ENCODE measurements around the gene ENO3. TPM values are rescaled to one million over a fixed set of nuclear protein-coding genes. Genes with fewer than 3 reads are reported as not detected.
A peak's percentile ranks its signal among the peaks of the same experiment; 100 is the strongest.

The ENO3 gene
- total and polyA plus RNA-seq, 10 of the 15 experiments (the other 5 are each of a cell fraction or from before 2014, with no cell fraction given) = 6.8 to 28.4 (median 17.0) TPM

GRCh38 chr17:4997302-4998026, 46.5 kb downstream of the ENO3 start, which contains the start of the genes INCA1 and KIF1C:
TSS of gene INCA1 (minus strand) at chr17:4997522. CDS start at chr17:4994437, 3,085 bp downstream.
TSS of gene KIF1C (plus strand) at chr17:4997950. CDS start at chr17:5000247, 2,297 bp downstream.
- SMC1A ChIA-PET (ENCODE audit: uncharacterized antibody, unreplicated experiment) = interaction anchor here (1.1 to 1.6 kb wide), 2 partner anchors 10 to 30 kb away, joined by 4 to 10 read pairs; partner anchors contain the start of genes CAMTA2 and SPAG7
- POLR2A ChIA-PET = interaction anchor here (0.6 to 3.7 kb wide), 12 partner anchors 8 to 489 kb away, joined by 3 to 22 read pairs (median 4); partner anchors contain the start of genes CAMTA2, DERL2, MIS12 and RNF167
- H3K9me3 ChIP-seq (replicated peaks; ENCODE audit: control insufficient read depth, insufficient read depth, low read length) = no peaks in the 10 kb centered on the region
- no peaks in the 10 kb centered on the region for H4K20me1 ChIP-seq (ENCODE audit: control insufficient read depth, insufficient read depth)
- H2AFZ ChIP-seq (ENCODE audit: control insufficient read depth, low read depth, low read length) = peak within 1 kb of the TSS; percentile 95
- peaks cover 11% of the 10 kb centered on the region for H3K4me1 ChIP-seq (ENCODE audit: control insufficient read depth, insufficient read depth, low read length)
- no peaks in the 10 kb centered on the region for H3K27me3 ChIP-seq (replicated peaks in 1 of 2; ENCODE audit: control insufficient read depth in 2 of 2, insufficient read depth in 2 of 2, low read length in 1 of 2)
- CTCF ChIA-PET = interaction anchor here (0.6 to 2.5 kb wide), 4 partner anchors 10 to 185 kb away, joined by 3 to 12 read pairs (median 6); partner anchors contain the start of gene CAMTA2
- peak; percentile 42 for DNase-seq (ENCODE audit: low read depth, low spot score)
- RAD21 ChIA-PET (ENCODE audit: unreplicated experiment) = interaction anchor here (0.6 to 1.7 kb wide), 5 partner anchors 10 to 57 kb away, joined by 3 to 15 read pairs (median 7); partner anchors contain the start of genes CAMTA2, RNF167, SLC25A11 and SPAG7
- H3K79me2 ChIP-seq (ENCODE audit: control insufficient read depth, insufficient read depth, low read length) = peaks cover 25% of the 10 kb centered on the region
- in situ Hi-C loops (cut with MboI) = no loop called here
- WGBS (ENCODE audit: insufficient coverage, insufficient replicate concordance, low lambda C conversion rate, missing lambda C conversion rate) = under 1% methylated on average over 60 of the region's 93 CpGs
- FAIRE-seq = peak; percentile 56
- intact Hi-C loops (cut with micrococcal nuclease; ENCODE audit: unreplicated experiment) = loop anchor here (2.0 to 5.0 kb wide), 3 partner anchors 19 to 49 kb away; partner anchors contain the start of gene PFN1
- H3K36me3 ChIP-seq (ENCODE audit: control insufficient read depth in 2 of 2, insufficient read depth in 2 of 2, low read length in 1 of 2) = peaks cover 8 to 13% of the 10 kb centered on the region in 2 experiments; a peak in 3 of 4 replicates
- peak; percentile 93 for ATAC-seq
- H3K4me2 ChIP-seq (ENCODE audit: control insufficient read depth, insufficient read depth) = peak within 1 kb of the TSS; percentile 99
- H3K9ac ChIP-seq (ENCODE audit: control insufficient read depth, insufficient read depth, low read length) = peak within 1 kb of the TSS; percentile 87
- peak within 1 kb of the TSS; percentile 80 for H3K27ac ChIP-seq (ENCODE audit: control insufficient read depth, insufficient read depth)
- peak within 1 kb of the TSS; percentile 99 for H3K4me3 ChIP-seq
- no TSS peak for BruUV-seq (replicated peaks)
- TF ChIP-seq ZBTB4 (CRISPR knock-in tag; IDR thresholded peaks at IDR 0.05) (no peak), SMAD1 (IDR thresholded peaks at IDR 0.05; ENCODE audit: low read depth, partially characterized antibody) (no peak), DPF2 (IDR thresholded peaks at IDR 0.05) (peak; percentile 67; the same call in 1 of the 2 replicates), RAD51 (IDR thresholded peaks at IDR 0.05) (no peak), RELA (IDR thresholded peaks at IDR 0.05; ENCODE audit: borderline replicate concordance, partially characterized antibody) (peak; percentile 65), MTA3 (IDR thresholded peaks at IDR 0.05; ENCODE audit: borderline replicate concordance, low read length) (no peak), POLR2AphosphoS5 (IDR thresholded peaks at IDR 0.05; ENCODE audit: low read length) (no peak), KAT2A (conservative IDR thresholded peaks at IDR 0.05; ENCODE audit: control insufficient read depth, low read depth, low read length) (peak; percentile 74), STAT1 (conservative IDR thresholded peaks at IDR 0.05) (no peak), ZBTB40 (IDR thresholded peaks at IDR 0.05; ENCODE audit: borderline replicate concordance) (no peak), EGR1 (IDR thresholded peaks at IDR 0.05; ENCODE audit: borderline replicate concordance in 1 of 2, low read depth in 2 of 2, low read length in 2 of 2) (0 out of 3 replicates have a peak, but pooled peaks of 1 of the 2 experiments have one; percentile 0), SMAD5 (IDR thresholded peaks at IDR 0.05; ENCODE audit: low read depth) (no peak), LARP7 (IDR thresholded peaks at IDR 0.05) (no peak), BACH1 (IDR thresholded peaks at IDR 0.05; ENCODE audit: borderline replicate concordance) (0 out of 2 replicates have a peak, but pooled peaks have one; percentile 28), RCOR1 (conservative IDR thresholded peaks at IDR 0.05; ENCODE audit: low read depth, low read length) (no peak), HDAC2 (IDR thresholded peaks at IDR 0.05) (no peak), ESRRA (IDR thresholded peaks at IDR 0.05; ENCODE audit: low read length) (no peak)
